Suppressor macrophage treated with lipopolysaccharide for 4 hours (primary cell): ENCODE data around the gene TTBK1.

ENCODE experiments used
- DNase-seq: peaks from one replicate; pipeline ENCODE4 v3.0.0-alpha.2; 2020

TTBK1 gene

GRCh38 chr6:43242908-43243663 lies at the start of gene TTBK1:
Gene TTBK1 (plus strand): TSS chr6:43243481. CDS start chr6:43246661, 3,180 bp downstream.
- no peak for DNase-seq

DNA sequence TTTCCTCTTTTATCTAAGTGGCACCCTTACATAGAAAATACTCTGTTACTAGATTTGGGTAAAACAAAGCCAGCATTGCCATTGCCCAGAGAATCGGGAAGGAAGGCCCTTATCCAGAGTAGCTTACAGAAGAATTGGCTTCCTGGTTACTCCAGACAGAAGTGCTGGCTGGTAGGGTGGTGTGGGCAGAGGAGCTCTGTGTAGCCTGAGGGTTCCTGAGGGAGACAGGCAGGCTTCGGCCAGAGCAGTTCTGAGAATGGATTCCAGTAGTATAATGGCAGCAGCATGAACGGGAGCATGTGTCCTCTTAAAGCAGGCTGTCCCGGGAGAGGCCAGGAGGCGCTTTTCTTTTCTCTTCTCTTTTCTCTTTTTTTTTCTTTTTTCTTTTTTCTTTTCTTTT lies 49.4 kb upstream of the TTBK1 start:
- DNase-seq = no peak

DNA sequence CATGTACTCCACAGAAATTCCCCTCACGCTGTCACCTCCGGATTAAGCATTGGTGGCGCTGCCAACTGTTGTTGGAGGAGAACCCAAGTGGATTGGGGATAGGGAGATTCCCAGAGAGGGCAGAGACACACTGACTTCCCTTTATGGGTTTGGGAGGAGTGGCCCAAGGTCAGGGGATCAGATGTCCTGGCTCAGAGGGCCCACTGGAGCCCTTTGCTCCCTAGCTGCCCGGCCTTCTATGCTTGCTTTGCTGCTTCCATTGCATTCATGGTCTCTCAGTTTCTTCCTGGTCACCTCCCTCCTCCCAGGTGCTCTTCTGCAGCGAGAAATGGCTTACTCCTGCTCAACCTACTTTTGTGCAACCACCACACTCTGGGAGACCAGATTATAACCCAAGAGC lies 46.9 kb upstream of the TTBK1 start:
- DNase-seq = no peak

- no peak for DNase-seq
These were observed 43.4 kb upstream of the TTBK1 start for GRCh38 chr6:43199912-43200311.

DNA sequence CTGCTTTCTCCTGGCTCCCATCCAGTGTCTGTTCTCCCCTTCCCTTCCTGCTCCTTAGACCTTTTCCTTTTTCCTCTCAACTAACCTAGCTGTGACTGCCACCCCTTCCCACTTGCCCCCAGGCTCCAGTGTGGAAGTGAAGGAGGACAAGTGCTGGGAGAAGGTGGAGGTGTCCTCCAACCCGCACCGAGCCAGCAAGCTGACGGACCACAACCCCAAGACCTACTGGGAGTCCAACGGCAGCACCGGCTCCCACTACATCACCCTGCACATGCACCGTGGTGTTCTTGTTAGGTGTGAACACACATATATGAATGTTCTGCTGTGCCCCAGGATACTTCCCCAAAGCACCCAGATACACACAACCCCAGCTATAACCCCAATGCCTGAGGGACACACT lies 42.7 kb upstream of the TTBK1 start:
- no peak for DNase-seq

- DNase-seq = no peak
These were observed 40.8 kb upstream of the TTBK1 start for GRCh38 chr6:43202451-43202850.

- DNase-seq = no peak
These were observed 40.1 kb upstream of the TTBK1 start for GRCh38 chr6:43203029-43203717.

- DNase-seq = no peak
These were observed 39.6 kb upstream of the TTBK1 start for GRCh38 chr6:43203718-43204095.

GRCh38 chr6:43204271-43205105 lies 38.8 kb upstream of the TTBK1 start:
- no peak for DNase-seq

DNA sequence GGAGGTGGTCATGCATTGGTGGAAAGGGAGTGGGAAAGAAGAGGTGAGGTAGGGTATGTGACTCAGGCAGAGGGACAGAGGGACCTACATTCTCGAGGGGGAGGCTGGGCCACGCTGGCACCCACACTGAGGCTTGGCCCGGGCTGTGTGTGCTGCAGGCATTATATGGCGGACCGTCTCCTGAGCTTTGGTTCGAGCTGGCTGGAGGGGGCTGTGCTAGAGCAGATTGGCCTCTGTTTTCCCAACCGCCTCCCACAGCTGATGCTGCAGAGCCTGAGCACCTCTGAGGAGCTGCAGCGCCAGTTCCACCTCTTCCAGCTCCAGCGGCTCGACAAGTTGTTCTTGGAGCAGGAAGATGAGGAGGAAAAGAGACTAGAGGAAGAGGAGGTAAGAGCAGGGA lies 37.4 kb upstream of the TTBK1 start:
- no peak for DNase-seq

GRCh38 chr6:43207286-43207685 lies 36.0 kb upstream of the TTBK1 start:
- DNase-seq = no peak

DNA sequence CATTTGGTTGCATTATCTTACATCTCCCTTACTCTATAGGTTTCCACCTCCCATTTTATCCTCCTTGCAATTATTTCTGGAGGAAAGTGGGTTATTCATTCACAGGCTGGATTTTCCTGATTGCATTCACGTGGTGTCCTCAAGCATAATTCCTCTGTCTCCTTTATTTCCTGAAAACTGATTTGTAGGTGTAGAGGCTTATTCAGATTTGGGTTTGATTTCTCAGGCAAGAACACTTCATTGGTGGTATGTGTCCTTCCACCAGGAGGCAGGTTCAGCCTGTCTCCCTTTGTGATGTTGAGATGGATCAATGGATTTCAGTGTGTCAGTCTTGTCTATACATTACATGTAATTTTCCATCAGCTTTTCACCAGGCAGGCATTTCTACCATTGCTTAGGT lies 31.3 kb upstream of the TTBK1 start:
- no peak for DNase-seq

GRCh38 chr6:43213431-43213830 lies 29.9 kb upstream of the TTBK1 start:
- no peak for DNase-seq

- DNase-seq = no peak
These were observed 28.2 kb upstream of the TTBK1 start for GRCh38 chr6:43215066-43215465.

GRCh38 chr6:43216200-43216599 lies 27.1 kb upstream of the TTBK1 start:
- DNase-seq = no peak

DNA sequence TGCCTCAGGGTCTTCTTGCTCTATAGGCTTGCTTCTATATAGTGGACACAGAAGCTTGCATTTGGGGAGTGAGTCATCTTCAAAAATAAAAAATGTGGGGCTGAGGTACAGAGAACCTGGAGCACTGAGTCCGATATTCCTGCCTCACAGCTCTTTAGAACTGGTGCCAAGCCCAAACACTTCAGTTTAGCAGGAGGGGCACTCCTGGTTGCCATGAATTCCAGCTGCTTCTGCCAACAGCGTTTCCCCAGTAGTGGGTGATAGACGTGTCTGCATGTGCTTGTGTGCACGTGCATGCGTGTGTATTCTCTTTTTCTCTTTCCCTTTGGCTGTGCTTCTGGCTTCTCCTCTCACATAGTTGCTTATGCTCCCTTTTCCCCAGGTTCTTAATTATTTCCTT lies 25.9 kb upstream of the TTBK1 start:
- no peak for DNase-seq

DNA sequence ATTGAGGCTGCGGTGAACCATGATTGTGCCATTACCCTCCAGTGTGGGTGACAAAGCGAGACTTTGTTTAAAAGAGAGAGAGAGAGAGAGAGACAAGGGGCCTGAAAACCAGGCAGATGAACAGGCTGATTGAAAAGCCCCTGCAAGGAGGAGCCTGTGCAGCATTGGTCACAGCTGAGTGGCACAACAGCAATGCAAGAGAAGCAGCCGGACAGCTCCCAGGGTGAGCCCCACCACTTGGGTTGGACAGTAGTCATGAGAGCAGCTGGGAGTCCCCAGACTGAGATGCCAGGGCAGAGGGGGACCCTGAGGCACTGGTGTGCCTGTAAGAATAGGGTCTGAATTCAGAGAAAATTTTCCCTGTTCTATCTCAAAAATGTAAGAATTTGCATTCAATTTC lies 24.2 kb upstream of the TTBK1 start:
- no peak for DNase-seq

- no peak for DNase-seq
These were observed 23.5 kb upstream of the TTBK1 start for GRCh38 chr6:43219814-43220213.

DNA sequence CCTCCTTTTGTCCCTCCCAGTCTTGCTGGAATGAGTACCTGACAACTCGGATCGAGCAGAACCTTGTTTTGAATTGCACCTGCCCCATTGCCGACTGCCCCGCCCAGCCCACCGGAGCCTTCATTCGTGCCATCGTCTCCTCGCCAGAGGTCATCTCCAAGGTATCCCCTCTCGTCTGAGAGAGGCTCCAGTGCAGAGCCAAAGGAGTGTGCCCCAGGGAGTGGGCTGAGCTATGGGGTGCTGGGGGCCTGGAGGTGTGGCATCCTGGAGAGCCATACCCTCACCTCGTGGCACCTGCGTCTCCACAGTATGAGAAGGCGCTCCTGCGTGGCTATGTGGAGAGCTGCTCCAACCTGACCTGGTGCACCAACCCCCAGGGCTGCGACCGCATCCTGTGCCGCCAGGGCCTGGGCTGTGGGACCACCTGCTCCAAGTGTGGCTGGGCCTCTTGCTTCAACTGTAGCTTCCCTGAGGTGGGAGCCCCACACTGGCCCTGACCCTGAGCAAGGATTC lies 22.8 kb upstream of the TTBK1 start:
- DNase-seq = no peak

GRCh38 chr6:43221046-43221972 lies 22.0 kb upstream of the TTBK1 start:
- DNase-seq = no peak

GRCh38 chr6:43222418-43223059 lies 20.7 kb upstream of the TTBK1 start:
- DNase-seq = no peak

DNA sequence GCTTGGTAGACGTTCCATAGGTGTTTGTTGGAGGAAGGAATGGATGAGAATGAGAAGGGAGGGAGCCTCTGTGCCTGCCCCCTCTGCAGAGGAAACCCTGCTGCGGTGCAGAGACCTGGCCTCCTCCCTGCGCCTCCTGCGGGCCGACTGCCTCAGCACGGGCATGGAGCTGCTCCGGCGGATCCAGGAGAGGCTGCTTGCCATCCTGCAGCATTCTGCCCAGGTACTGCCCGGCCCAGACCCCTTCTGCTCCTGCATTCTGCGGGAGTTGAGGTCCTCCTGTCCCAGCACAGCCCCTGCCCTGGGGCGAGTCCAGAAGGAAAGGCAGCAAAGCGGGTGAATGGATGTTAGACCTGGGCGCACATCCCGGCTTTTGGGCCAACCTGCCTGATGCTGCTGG lies 20.1 kb upstream of the TTBK1 start:
- no peak for DNase-seq
